SKM-1 treated with dmso at 0.1 percent for 144 hours (cell line): ENCODE results near the gene CERS5.

Experiments used
- DNase-seq: peaks from one replicate; lab custom pipeline; 2025; ENCODE audit not compliant: unreplicated experiment; lab: John Stamatoyannopoulos, UW

The CERS5 gene

DNA sequence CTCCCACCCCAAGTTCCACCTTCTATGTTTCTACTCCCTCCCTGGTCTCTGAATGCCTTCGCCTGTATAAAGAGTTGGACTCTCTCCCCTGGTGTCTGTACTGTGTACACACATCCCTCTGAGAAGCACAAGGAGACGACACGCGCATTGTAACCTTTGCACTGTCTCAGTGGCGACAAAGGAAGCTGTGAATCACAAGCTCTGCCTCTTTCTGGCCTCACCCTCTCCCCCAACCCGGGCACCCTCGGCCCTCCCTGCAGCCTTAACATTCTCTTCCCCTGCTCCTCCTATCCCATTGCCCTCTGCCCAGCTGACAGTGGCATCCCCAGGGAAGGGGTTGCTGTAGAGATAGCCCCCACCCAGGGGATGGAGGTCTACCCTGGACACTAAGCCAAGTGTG, 84.5 kb downstream of the CERS5 start:
- DNase-seq: no peak

DNA sequence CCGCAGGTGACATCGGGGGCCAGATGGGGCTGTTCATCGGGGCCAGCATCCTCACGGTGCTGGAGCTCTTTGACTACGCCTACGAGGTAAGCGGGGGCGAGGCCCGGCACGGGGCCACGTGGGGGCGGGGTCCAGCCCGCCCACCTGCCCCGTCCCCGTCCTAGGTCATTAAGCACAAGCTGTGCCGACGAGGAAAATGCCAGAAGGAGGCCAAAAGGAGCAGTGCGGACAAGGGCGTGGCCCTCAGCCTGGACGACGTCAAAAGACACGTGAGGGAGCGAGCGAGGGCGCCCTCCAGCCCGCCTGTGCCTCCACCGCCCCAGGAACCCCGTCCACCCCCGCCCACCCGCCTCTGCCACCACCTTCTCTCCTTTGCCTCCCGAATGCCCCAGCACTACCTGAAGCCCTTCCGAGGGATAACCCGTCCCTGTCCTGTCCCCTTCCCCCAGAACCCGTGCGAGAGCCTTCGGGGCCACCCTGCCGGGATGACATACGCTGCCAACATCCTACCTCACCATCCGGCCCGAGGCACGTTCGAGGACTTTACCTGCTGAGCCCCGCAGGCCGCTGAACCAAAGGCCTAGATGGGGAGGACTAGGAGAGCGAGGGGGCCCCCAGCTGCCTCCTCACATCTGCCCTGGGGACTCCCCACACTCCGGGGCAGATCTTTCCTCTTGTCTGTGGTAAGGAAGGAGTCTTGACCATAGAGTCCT, 85.9 kb downstream of the CERS5 start:
- DNase-seq: no peak

DNA sequence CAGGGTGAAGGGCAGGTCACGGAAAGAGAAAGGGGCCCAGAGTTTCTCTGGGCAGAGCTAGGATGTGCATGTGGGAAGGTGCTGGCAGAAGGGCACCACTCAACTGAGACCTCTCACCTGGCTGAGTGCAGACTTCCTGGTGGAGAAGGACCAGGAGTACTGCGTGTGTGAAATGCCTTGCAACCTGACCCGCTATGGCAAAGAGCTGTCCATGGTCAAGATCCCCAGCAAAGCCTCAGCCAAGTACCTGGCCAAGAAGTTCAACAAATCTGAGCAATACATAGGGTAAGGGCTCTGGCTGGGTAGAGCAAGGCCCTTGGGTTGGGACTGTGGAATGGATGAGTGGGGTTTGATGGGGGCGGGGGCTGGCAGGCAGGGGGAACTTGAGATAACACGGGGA, 87.4 kb downstream of the CERS5 start:
- no peak for DNase-seq
